HepG2 (cell line): ENCODE results near the gene AGXT. TPM values are rescaled to one million over a fixed set of nuclear protein-coding genes. Genes with fewer than 3 reads are reported as not detected.

Source experiments
- CREM ChIP-seq, 2 experiments: sonication (generic) in 1 of 2; formaldehyde crosslinking in 1 of 2; IDR thresholded peaks; 2 replicates each; pipeline versions ENCODE4 v1.4.0 to v1.6.1; 2016 to 2020; ENCODE audit warnings: antibody characterized with exemption in 1 of 2, mild to moderate bottlenecking in 1 of 2, missing genetic modification reagents in 1 of 2
- ELF4 ChIP-seq: sonication (generic); formaldehyde crosslinking; IDR thresholded peaks from 2 replicates; pipeline ENCODE4 v1.5.0; 2020; ENCODE audit warnings: missing genetic modification reagents, mild to moderate bottlenecking, moderate library complexity, borderline replicate concordance
- FOSL2 ChIP-seq: sonication (generic); formaldehyde crosslinking; IDR thresholded peaks from 2 replicates; pipeline ENCODE4 v1.4.0; 2020; ENCODE audit warnings: missing genetic modification reagents
- MYPOP ChIP-seq: sonication (generic); formaldehyde crosslinking; IDR thresholded peaks from 2 replicates; pipeline ENCODE4 v1.8.1; 2023; ENCODE audit warnings: mild to moderate bottlenecking, moderate library complexity, missing genetic modification reagents
- NCOA5 ChIP-seq: sonication (generic); formaldehyde crosslinking; IDR thresholded peaks from 2 replicates; pipeline ENCODE4 v1.4.0; 2020; ENCODE audit warnings: missing genetic modification reagents
- PCBP1 ChIP-seq: fragments of 200-400 bp; formaldehyde crosslinking; IDR thresholded peaks from 2 replicates; pipeline ENCODE4 v1.6.1; 2017; ENCODE audit warnings: mild to moderate bottlenecking, low read depth, low read length, borderline replicate concordance
- POGZ ChIP-seq: sonication (generic); formaldehyde crosslinking; IDR thresholded peaks from 2 replicates; pipeline ENCODE4 v1.4.0; 2020; ENCODE audit warnings: mild to moderate bottlenecking, missing genetic modification reagents
- SIN3B ChIP-seq: fragments of 150-350 bp; IDR thresholded peaks from 2 replicates; pipeline ENCODE4 v1.6.1; 2014; ENCODE audit warnings: low read length
- TCF7 ChIP-seq: sonication (generic); IDR thresholded peaks from 2 replicates; pipeline ENCODE4 v1.6.1; 2016; ENCODE audit warnings: antibody characterized with exemption, low read depth
- TEF ChIP-seq: sonication (generic); formaldehyde crosslinking; IDR thresholded peaks from 2 replicates; pipeline ENCODE4 v1.5.0; 2020; ENCODE audit warnings: missing genetic modification reagents
- TOE1 ChIP-seq: sonication (generic); formaldehyde crosslinking; IDR thresholded peaks from 2 replicates; pipeline ENCODE4 v1.4.0; 2020; ENCODE audit warnings: mild to moderate bottlenecking, missing genetic modification reagents
- XRCC5 ChIP-seq: fragments of 200-400 bp; formaldehyde crosslinking; optimal IDR thresholded peaks from 2 replicates; pipeline ENCODE3; 2017; ENCODE audit warnings: mild to moderate bottlenecking, low read length
- ZIK1 ChIP-seq: sonication (generic); formaldehyde crosslinking; IDR thresholded peaks from 2 replicates; pipeline ENCODE4 v1.5.0; 2020; ENCODE audit warnings: mild to moderate bottlenecking, low read depth, missing genetic modification reagents, borderline replicate concordance
- ZNF180 ChIP-seq: sonication (generic); formaldehyde crosslinking; IDR thresholded peaks from 2 replicates; pipeline ENCODE4 v1.4.0; 2020; ENCODE audit warnings: low read depth, missing genetic modification reagents, borderline replicate concordance
- polyA plus RNA-seq, 8 experiments: library from polyadenylated mRNA; depleted of rRNA in 3 of 8; stranded (reverse) in 7 of 8; unstranded in 1 of 8; fragments of >200 nt; fragmentation: Illumina TruSeq in 4 of 8; extraction: Trizol in 4 of 8; gene quantifications; 2 replicates each; pipeline versions ENCODE4 v1.2.1 to v1.2.3, GENCODE V29; 2011 to 2016; ENCODE audit warnings: low read depth in 4 of 8, missing spikeins in 1 of 8, mixed read lengths in 1 of 8; ENCODE audit not compliant: insufficient read depth in 1 of 8
- total RNA-seq, 5 experiments: library from RNA; depleted of rRNA; stranded (reverse); fragments of >200 nt; fragmentation: Illumina TruSeq; extraction: Trizol; gene quantifications; 2 replicates each; pipeline ENCODE4 v1.2.3, GENCODE V29; 2016; ENCODE audit warnings: low read depth in 1 of 5
- TF ChIP-seq, protein P1 (sequence below): sonication (generic); formaldehyde crosslinking; IDR thresholded peaks from one replicate; pipeline ENCODE4 v1.5.1; 2020; ENCODE audit warnings: mild to moderate bottlenecking, missing genetic modification reagents; ENCODE audit errors: not compliant biosample characterization
- TF ChIP-seq, protein P2 (sequence below): sonication (generic); formaldehyde crosslinking; IDR thresholded peaks from 2 replicates; pipeline ENCODE4 v1.9.0; 2021; ENCODE audit warnings: missing genetic modification reagents, borderline replicate concordance

The AGXT gene
- total and polyA plus RNA-seq, 2 of the 13 experiments (the other 11 are each of a cell fraction or from before 2014, with no cell fraction given), result 41.9 to 96.1 TPM

DNA sequence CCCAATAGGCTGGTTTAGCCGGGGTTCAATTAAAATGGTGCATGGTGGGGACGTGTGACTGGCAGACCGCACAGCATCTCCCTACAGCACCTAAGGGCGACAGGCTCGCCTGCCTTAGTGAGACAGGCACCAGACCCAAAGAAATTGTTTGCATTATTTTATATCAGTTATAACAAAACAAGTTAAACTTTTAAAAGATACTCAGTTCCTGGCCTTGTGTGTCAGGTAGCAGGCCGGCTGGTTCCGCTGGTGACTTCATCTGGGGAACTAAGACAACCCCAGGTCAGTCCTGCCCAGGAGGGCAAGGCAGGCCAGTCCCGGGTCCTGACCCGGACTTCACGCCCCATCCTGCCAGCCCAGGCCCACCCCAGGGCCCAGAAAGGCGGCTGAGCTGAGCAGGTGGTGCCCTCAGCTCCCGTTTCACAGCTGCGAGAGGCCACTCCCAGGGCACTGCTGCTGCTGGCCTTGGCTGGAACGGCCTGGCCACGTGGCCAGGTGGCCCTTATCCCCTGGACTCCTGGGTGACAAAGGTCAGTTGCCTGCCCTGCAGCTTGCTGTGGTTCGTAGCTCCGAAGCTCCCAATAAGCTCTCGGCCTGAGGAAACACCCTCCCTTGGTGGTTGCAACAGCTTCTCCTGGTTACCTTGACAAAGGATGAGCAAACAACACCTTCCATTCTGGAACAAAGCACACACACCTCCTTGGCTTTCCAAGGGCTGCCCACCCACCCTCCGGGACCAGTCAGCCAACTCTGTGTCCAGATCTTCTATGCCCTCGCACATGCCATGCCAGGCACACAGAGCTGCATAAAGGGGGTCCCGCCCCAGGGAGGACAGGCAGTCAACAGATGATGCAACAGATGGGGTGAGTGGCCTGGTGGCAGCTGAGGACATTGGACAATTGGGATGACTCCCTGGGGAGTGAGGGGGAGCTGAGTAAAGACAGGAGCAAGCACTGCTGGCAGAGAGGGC lies 11.3 kb upstream of the AGXT start (continued):
- TF ChIP-seq, protein P1, sequence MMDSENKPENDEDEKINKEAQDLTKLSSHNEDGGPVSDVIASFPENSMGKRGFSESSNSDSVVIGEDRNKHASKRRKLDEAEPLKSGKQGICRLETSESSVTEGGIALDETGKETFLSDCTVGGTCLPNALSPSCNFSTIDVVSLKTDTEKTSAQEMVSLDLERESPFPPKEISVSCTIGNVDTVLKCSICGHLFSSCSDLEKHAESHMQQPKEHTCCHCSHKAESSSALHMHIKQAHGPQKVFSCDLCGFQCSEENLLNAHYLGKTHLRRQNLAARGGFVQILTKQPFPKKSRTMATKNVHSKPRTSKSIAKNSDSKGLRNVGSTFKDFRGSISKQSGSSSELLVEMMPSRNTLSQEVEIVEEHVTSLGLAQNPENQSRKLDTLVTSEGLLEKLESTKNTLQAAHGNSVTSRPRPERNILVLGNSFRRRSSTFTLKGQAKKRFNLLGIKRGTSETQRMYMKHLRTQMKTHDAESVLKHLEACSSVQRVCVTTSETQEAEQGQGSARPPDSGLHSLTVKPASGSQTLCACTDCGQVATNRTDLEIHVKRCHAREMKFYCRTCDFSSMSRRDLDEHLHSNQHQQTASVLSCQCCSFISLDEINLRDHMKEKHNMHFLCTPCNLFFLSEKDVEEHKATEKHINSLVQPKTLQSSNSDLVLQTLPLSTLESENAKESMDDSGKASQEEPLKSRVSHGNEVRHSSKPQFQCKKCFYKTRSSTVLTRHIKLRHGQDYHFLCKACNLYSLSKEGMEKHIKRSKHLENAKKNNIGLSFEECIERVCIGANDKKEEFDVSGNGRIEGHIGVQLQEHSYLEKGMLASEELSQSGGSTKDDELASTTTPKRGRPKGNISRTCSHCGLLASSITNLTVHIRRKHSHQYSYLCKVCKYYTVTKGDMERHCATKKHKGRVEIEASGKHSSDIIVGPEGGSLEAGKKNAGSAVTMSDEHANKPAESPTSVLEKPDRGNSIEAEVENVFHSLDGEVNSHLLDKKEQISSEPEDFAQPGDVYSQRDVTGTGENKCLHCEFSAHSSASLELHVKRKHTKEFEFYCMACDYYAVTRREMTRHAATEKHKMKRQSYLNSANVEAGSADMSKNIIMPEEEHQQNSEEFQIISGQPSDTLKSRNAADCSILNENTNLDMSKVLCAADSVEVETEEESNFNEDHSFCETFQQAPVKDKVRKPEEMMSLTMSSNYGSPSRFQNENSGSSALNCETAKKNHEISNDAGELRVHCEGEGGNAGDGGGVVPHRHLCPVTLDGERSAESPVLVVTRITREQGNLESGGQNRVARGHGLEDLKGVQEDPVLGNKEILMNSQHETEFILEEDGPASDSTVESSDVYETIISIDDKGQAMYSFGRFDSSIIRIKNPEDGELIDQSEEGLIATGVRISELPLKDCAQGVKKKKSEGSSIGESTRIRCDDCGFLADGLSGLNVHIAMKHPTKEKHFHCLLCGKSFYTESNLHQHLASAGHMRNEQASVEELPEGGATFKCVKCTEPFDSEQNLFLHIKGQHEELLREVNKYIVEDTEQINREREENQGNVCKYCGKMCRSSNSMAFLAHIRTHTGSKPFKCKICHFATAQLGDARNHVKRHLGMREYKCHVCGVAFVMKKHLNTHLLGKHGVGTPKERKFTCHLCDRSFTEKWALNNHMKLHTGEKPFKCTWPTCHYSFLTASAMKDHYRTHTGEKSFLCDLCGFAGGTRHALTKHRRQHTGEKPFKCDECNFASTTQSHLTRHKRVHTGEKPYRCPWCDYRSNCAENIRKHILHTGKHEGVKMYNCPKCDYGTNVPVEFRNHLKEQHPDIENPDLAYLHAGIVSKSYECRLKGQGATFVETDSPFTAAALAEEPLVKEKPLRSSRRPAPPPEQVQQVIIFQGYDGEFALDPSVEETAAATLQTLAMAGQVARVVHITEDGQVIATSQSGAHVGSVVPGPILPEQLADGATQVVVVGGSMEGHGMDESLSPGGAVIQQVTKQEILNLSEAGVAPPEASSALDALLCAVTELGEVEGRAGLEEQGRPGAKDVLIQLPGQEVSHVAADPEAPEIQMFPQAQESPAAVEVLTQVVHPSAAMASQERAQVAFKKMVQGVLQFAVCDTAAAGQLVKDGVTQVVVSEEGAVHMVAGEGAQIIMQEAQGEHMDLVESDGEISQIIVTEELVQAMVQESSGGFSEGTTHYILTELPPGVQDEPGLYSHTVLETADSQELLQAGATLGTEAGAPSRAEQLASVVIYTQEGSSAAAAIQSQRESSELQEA, result no peak
- no peak; the same call in 1 of the 2 replicates for TF ChIP-seq TCF7
- no peak; the same call in 1 of the 2 replicates for TF ChIP-seq TEF (CRISPR knock-in tag)
- no peak for TF ChIP-seq ZNF180 (CRISPR knock-in tag)
- peak; percentile 71 for TF ChIP-seq FOSL2 (CRISPR knock-in tag)
- no peak for TF ChIP-seq NCOA5 (CRISPR knock-in tag)
- no peak; the same call in 1 of the 2 replicates for TF ChIP-seq SIN3B
- no peak for TF ChIP-seq PCBP1
- peak; percentile 64; the same call in 1 of the 2 replicates for TF ChIP-seq TOE1 (CRISPR knock-in tag)
- peak; percentile 97 for TF ChIP-seq ZIK1 (CRISPR knock-in tag)
- TF ChIP-seq POGZ (CRISPR knock-in tag), result peak; percentile 94
- TF ChIP-seq XRCC5, result peak; percentile 86
- TF ChIP-seq, protein P2, sequence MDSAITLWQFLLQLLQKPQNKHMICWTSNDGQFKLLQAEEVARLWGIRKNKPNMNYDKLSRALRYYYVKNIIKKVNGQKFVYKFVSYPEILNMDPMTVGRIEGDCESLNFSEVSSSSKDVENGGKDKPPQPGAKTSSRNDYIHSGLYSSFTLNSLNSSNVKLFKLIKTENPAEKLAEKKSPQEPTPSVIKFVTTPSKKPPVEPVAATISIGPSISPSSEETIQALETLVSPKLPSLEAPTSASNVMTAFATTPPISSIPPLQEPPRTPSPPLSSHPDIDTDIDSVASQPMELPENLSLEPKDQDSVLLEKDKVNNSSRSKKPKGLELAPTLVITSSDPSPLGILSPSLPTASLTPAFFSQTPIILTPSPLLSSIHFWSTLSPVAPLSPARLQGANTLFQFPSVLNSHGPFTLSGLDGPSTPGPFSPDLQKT, result no peak
- peak; percentile 76; the same call in 1 of the 2 replicates for TF ChIP-seq CREM (IDR thresholded peaks at IDR 0.05)
- TF ChIP-seq CREM (CRISPR knock-in tag; IDR thresholded peaks at IDR 0.05), result no peak
- TF ChIP-seq MYPOP (CRISPR knock-in tag), result peak; percentile 95
- no peak for TF ChIP-seq ELF4 (CRISPR knock-in tag)
